Mesodermal cell (in vitro differentiated cells): Measurements from ENCODE around the gene GRAMD4.

Experiments used
- H3K27ac ChIP-seq: 2 replicates; pipeline ENCODE4 v1.7.0; 2013; ENCODE audit warnings: mild to moderate bottlenecking, low read depth, low read length, moderate library complexity; ENCODE audit not compliant: severe bottlenecking
- H3K36me3 ChIP-seq: 2 replicates; pipeline ENCODE4 v1.7.1; 2013; ENCODE audit warnings: mild to moderate bottlenecking, low read length, moderate library complexity; ENCODE audit not compliant: control insufficient read depth, insufficient read depth
- H3K4me1 ChIP-seq: one replicate; pipeline ENCODE4 v1.7.1; 2013; ENCODE audit warnings: mild to moderate bottlenecking, low read length; ENCODE audit not compliant: insufficient read depth, control insufficient read depth, poor library complexity, severe bottlenecking
- H3K4me3 ChIP-seq: 2 replicates; pipeline ENCODE4 v1.7.0; 2013; ENCODE audit warnings: low read length, control low read depth, mild to moderate bottlenecking; ENCODE audit not compliant: insufficient read depth, poor library complexity, severe bottlenecking; ENCODE audit errors: extremely low read depth
- H3K9me3 ChIP-seq: 2 replicates; pipeline ENCODE4 v1.7.1; 2013; ENCODE audit warnings: mild to moderate bottlenecking, low read length, moderate library complexity; ENCODE audit not compliant: control insufficient read depth
- WGBS, 2 experiments: methylation state at CpG; one replicate each; pipeline ENCODE4 v1.1.5; 2013; ENCODE audit warnings: missing lambda C conversion rate in 2 of 2; ENCODE audit not compliant: insufficient coverage in 2 of 2; 5-methylcytosine and 5-hydroxymethylcytosine counted together

Gene GRAMD4

DNA sequence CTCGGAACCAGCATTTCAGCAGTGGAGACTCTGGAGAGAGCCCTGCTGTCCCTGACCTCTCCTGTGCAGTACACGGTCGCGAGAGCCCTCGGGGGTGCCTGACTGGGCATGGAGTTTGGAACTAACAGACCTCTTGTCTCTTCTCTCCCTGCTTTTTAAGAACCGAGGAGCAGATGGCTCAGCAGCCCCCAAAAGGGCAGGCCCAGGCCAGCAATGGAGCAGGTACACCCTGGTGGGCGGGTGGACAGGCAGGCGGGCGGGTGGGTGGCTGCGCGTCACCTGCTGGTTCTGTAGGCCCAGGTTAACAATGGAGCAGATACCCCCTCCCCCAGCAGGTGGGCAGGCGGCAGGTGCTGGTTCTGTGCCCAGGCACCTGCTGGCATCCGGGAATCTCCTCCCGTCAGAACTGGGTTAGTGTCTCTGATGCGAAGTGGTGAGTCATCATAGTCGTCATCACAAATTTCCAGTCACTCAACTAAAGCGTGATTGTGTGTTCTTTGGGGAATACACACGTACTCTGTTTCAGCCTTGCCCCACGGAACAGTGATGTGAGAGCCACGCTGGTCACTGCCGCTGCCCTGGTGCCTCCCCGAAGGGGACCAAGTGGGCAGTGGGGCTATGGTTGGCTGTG, 41.1 kb downstream of the GRAMD4 start:
- peaks cover 21% of the 10 kb centered on the region for H3K36me3 ChIP-seq
- 89 to 93% methylated on average over 19 to 21 of the region's 22 CpGs for WGBS, 2 experiments
- no peaks in the 10 kb centered on the region for H3K9me3 ChIP-seq

DNA sequence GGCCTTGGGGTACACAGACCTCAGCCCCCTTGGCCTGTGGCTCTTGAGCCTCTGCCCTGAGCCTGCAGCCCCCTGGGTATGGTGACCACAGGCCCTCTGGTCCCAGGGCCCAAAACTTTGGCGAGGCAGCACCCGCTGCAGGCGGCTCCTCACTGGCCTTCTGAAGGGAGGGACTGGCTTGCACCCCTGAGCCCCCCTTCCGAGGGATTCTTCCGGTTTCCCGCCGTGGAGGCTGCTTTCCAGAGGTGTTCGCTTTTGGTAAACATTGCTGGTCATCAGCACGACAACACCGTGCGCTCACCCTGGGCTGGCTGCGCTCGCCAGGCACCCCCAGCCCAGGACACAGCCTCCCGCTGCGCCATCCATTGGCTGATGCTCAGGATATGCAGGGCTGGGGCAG, 42.0 kb downstream of the GRAMD4 start:
- no peak overlapping the region for H3K4me3 ChIP-seq
- H3K27ac ChIP-seq, result no peak overlapping the region
- 90 to 94% methylated on average over 15 of the region's 15 CpGs for WGBS, 2 experiments
- peaks cover 30% of the 10 kb centered on the region for H3K36me3 ChIP-seq
- peaks cover 8% of the 10 kb centered on the region for H3K4me1 ChIP-seq
- H3K9me3 ChIP-seq, result no peaks in the 10 kb centered on the region

More for the DNA sequence above, 41.1 kb downstream of the GRAMD4 start:
- peaks cover 8% of the 10 kb centered on the region for H3K4me1 ChIP-seq
- H3K4me3 ChIP-seq, result no peak overlapping the region
- no peak overlapping the region for H3K27ac ChIP-seq

GRCh38 chr22:46663001-46663400, 42.8 kb downstream of the GRAMD4 start:
- Histone ChIP-seq H3K27ac (no peak overlapping the region), H3K9me3 (no peaks in the 10 kb centered on the region), H3K4me3 (no peak overlapping the region), H3K4me1 (peaks cover 8% of the 10 kb centered on the region), H3K36me3 (peaks cover 38% of the 10 kb centered on the region)
- WGBS, 2 experiments, result 85 to 88% methylated on average over 26 of the region's 26 CpGs

DNA sequence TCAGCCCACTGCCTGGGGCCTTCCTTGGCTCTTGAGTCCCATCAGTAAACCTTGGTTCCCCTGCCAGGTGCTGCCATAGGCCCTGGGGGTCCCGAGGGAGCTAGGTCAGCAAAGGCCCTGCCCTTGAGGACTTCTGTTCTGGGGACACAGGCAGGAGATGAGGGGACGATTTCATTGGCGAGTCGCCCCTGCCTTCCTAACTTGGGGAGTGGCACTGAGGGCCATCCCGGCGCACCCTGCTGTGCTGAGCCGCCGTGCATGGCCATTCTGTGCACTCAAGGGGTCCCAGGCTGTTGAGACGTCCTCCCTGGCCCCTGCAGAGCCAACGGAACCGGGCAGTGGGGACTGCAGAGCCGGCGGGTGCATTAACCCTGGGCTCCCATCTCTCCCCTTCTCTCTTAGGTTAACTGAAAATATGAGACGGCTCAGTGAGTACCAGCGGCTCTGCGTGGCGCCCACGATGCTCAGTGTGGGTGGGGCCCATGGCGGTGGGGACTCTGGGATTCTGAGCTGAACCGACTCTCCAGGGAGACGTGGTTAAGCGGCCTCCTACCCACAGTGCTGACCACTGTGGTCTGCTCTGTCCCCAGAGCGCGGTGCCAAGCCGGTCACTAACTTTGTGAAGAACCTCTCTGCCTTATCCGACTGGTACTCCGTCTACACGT, 43.4 kb downstream of the GRAMD4 start:
- no peak overlapping the region for H3K4me3 ChIP-seq
- peaks cover 8% of the 10 kb centered on the region for H3K4me1 ChIP-seq
- peaks cover 43% of the 10 kb centered on the region for H3K36me3 ChIP-seq
- 93 to 95% methylated on average over 26 to 28 of the region's 28 CpGs for WGBS, 2 experiments
- H3K27ac ChIP-seq, result no peak overlapping the region
- no peaks in the 10 kb centered on the region for H3K9me3 ChIP-seq

DNA sequence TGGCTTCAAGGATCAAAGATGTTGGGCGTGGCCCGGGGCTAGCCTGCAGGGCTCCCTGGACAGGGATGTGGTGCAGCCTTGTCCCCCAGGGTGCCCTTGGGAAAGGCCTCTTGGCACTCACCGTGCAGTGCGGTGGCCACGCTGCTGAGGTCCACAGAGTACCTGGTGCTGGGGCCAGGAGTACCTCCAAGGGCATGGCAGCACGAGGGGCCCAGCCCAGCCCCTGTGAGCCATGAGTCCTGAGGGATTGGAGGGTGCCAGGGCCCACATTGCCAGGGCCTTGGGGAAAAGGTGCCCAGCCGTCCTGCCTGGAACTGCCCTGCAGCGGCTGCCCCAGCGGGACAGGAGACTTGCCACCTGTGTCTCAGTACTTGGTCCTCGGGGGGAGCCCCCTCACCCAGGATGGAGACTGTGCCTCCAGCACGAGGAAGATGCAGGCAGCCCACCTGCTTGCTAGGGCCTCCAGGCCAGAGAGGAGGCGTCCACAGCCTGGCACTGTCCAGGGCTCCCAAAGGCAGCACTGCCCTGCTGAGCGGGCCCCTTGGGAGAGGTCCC, 44.2 kb downstream of the GRAMD4 start:
- Histone ChIP-seq H3K4me3 (no peak overlapping the region), H3K4me1 (peaks cover 8% of the 10 kb centered on the region), H3K27ac (no peak overlapping the region), H3K36me3 (peaks cover 49% of the 10 kb centered on the region), H3K9me3 (no peaks in the 10 kb centered on the region)
- WGBS, 2 experiments, result 94 to 95% methylated on average over 13 of the region's 13 CpGs

- Histone ChIP-seq H3K9me3 (no peaks in the 10 kb centered on the region), H3K4me1 (peaks cover 8% of the 10 kb centered on the region), H3K36me3 (peaks cover 52% of the 10 kb centered on the region), H3K27ac (no peak overlapping the region), H3K4me3 (no peak overlapping the region)
- WGBS, 2 experiments, result 91 to 97% methylated on average over 14 to 20 of the region's 21 CpGs
These were observed 45.0 kb downstream of the GRAMD4 start for GRCh38 chr22:46665151-46665695.

DNA sequence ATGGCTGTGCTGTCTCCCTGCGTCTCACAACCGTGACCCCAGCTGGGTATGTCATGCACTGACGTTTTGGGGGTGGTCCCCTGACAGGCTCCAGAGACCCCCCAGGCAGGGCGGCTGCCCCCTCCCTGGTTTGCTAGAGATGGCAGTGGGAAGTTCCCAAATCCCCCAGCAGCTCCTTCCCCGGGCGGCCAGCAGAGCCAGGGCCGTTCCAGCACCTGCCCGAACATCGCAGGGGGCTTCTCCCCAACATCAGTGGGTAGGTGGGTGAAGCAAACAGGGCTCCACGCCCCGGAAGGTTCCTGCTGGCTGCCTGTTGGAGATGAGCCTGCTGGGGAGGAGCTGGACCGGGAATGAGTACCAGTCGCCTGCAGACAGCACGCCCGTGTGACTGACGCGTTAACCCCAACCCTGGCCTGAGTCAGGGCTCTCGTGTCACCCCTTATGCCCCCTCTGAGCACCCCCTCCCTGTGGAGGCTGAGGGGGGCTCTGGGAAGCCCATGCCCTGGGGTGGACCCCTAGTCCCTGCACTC, 45.6 kb downstream of the GRAMD4 start:
- WGBS, 2 experiments, result 95 to 97% methylated on average over 14 to 16 of the region's 18 CpGs
- Histone ChIP-seq H3K4me1 (peaks cover 8% of the 10 kb centered on the region), H3K9me3 (no peaks in the 10 kb centered on the region), H3K27ac (no peak overlapping the region), H3K4me3 (no peak overlapping the region), H3K36me3 (peaks cover 52% of the 10 kb centered on the region)

- Histone ChIP-seq H3K4me1 (peaks cover 8% of the 10 kb centered on the region), H3K4me3 (no peak overlapping the region)
- WGBS, 2 experiments, result 94 to 95% methylated on average over 15 of the region's 17 CpGs
These were observed 46.5 kb downstream of the GRAMD4 start for GRCh38 chr22:46666577-46667244.

GRCh38 chr22:46667245-46667623, 47.0 kb downstream of the GRAMD4 start:
- Histone ChIP-seq H3K9me3 (no peaks in the 10 kb centered on the region), H3K36me3 (peaks cover 51% of the 10 kb centered on the region), H3K4me3 (no peak overlapping the region), H3K27ac (no peak overlapping the region), H3K4me1 (peaks cover 8% of the 10 kb centered on the region)
- WGBS, 2 experiments, result 91 to 92% methylated on average over 10 of the region's 10 CpGs

More at GRCh38 chr22:46666577-46667244, 46.5 kb downstream of the GRAMD4 start:
- Histone ChIP-seq H3K9me3 (no peaks in the 10 kb centered on the region), H3K36me3 (peaks cover 52% of the 10 kb centered on the region), H3K27ac (no peak overlapping the region)

- 92% methylated on average over 6 to 15 of the region's 24 CpGs for WGBS, 2 experiments
- H3K9me3 ChIP-seq, result no peaks in the 10 kb centered on the region
- H3K4me3 ChIP-seq, result no peak overlapping the region
- H3K36me3 ChIP-seq, result peaks cover 48% of the 10 kb centered on the region
- peaks cover under 1% of the 10 kb centered on the region for H3K4me1 ChIP-seq
- no peak overlapping the region for H3K27ac ChIP-seq
These were observed 47.9 kb downstream of the GRAMD4 start for GRCh38 chr22:46668116-46668515.
